HG02798 (cell line): Measurements from ENCODE around the gene RNF11.
A peak's percentile ranks its signal among the peaks of the same experiment; 100 is the strongest.
"Not testable (repeated sequence)": the region's sequence is repeated elsewhere in the genome, so short reads cannot be mapped to it uniquely, and the experiment has no call there.

Source experiments
- ATAC-seq: cut with Tn5 transposase; IDR thresholded peaks from one replicate; pipeline ENCODE4 v1.9.1; 2021; ENCODE audit warnings: mild to moderate bottlenecking; ENCODE audit not compliant: unreplicated experiment, poor library complexity

The RNF11 gene

DNA sequence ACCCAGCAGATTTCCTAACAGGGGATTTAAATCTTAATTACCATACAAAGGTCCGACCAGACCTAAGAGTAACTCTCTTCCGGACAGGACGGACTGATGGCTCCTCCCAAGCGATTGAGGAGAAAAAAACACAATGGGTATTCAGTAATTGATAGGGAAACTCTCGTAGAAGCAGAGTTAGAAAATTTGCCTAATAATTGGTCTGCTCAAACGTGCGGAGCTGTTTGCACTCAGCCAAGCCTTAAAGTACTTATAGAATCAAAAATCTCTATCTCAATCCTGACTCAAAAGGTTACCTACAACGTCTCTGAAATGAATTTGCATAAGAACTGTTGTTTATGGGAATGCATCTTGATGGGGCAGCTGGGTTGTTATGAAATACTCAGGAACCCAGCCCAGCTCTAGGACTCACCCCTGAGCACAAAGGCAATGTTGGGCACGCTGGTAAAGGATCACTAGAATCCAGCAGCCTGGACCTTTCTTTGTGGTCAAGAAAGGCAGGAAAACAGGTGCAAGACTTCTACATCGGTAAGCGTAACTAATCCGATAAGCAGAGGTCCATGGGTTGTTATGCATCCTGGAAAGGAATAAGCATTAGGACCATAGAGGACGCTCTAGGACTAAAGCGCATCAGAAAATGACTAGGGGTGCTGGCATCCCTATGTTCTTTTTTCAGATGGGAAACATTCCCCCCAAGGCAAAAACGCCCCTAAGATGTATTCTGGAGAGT, 8.7 kb upstream of the RNF11 start:
- not testable (repeated sequence) for ATAC-seq

DNA sequence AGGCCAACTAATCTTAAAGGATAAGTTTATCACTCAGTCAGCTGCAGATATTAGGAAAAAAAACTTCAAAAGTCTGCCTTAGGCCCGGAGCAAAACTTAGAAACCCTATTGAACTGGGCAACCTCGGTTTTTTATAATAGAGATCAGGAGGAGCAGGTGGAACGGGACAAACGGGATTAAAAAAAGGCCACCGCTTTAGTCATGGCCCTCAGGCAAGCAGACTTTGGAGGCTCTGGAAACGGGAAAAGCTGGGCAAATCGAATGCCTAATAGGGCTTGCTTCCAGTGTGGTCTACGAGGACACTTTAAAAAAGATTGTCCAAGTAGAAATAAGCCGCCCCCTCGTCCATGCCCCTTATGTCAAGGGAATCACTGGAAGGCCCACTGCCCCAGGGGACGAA, 7.6 kb upstream of the RNF11 start:
- not testable (repeated sequence) for ATAC-seq

DNA sequence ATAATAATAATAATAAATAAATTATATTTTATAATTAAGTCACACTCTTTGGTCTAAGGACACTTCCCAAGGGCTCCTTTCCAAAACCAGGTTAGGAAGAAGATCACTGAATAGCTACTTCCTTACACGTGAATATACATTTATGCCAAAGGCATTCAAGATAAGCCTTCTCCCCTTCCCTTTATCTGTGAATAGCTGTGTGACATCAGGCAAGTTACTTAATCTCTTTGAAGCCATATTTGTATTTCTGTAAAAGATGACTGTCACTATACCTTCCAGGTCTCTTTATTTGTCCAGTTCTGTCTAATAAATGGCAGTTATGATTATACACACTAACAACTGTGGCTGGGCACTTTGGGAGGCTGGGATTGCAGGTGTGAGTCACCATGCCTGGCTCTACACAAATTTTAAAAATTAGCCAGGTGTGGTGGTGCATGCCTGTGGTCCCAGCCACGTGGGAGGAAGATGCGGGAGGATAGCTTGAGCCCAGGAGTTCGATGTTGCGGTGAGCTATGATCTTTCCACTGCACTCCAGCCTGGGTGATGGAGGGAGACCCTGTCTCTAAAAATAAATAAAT, 5.5 kb upstream of the RNF11 start:
- no peak for ATAC-seq

DNA sequence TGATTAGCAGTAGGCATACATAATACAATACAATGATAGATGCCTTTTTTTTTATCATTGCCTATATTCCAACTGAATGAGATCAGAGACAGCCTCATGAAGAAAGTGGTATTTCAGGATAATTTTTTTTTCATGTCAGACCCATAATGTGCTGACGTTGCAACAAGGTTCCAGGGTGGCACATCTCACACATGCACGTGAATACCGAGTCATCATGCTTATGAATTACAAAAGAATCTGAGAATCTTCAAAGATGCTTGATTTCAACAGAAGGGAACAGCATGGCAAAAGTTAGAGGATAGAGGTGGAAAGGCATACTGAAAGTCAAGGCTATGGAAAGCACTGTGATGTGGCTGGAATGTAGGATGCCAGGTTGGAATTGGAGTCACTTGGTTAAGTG, 5.0 kb upstream of the RNF11 start:
- ATAC-seq: no peak

DNA sequence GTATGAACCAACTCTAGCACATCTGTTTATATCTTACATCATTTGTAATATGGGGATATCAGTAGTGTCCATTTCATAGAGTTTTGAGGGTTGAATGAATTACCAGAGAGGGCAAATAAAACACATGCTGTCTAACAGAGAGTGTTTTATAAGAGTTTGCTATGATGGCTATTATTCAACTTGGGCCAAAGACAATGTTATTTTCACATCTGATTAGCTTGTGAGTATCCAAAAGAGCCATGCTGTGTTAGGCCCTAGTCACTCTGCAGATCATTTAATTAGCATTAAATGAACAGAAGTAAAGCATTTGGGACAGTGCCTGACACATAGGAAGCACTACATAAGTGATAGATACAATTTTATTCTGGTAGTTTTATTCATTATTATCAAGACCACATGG, 4.2 kb upstream of the RNF11 start:
- ATAC-seq: no peak

DNA sequence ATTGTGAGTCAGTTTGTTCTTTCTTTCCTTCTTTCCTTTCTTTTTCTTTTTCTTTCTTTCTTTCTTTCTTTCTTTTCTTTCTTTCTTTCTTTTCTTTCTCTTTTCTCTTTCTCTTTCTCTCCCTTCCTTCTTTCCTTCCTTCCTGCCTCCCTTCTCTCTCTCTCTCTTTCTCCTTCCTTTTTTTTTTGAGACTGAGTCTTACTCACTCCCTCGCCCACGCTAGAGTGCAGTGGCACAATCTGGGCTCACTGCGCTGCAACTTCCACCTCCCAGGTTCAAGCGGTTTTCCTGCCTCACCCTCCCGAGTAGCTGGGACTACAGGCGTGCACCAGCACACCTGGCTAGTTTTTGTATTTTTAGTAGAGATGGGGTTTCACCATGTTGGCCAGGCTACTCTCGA, 1.8 kb upstream of the RNF11 start:
- ATAC-seq: not testable (repeated sequence)

DNA sequence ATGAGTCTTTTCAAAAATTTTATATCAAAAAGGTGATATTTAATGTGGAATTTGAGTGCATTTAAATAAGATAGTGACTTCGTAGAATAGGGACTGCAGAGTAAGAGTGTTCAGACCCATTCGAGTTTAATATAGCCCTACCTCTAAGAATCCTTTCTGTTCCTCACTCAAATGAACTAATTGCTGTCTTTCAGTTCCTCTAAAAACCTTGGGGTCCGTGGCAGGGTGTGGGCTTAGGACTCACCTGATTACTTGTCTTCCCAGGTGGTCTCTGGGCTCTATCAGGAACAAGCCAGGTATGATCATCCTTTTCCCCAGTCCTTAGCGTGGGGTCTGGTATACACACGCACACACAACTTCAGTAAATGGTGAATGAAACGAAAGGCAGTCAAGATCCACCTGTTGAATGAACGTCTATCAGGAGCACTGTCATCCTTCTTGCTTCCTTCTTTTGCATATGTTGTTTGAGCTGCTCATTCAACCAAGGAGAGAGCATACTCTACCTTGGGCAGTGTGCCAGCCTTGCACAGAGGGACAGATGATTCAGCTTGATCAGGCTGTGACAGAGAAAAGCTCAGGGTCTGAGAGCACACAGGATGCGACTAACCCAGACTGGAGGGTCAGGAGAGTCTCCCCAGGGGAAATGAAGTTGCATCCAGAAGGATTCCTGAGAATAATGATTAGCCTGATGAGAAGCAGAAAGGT, 1.2 kb upstream of the RNF11 start:
- ATAC-seq: peak; percentile 66

DNA sequence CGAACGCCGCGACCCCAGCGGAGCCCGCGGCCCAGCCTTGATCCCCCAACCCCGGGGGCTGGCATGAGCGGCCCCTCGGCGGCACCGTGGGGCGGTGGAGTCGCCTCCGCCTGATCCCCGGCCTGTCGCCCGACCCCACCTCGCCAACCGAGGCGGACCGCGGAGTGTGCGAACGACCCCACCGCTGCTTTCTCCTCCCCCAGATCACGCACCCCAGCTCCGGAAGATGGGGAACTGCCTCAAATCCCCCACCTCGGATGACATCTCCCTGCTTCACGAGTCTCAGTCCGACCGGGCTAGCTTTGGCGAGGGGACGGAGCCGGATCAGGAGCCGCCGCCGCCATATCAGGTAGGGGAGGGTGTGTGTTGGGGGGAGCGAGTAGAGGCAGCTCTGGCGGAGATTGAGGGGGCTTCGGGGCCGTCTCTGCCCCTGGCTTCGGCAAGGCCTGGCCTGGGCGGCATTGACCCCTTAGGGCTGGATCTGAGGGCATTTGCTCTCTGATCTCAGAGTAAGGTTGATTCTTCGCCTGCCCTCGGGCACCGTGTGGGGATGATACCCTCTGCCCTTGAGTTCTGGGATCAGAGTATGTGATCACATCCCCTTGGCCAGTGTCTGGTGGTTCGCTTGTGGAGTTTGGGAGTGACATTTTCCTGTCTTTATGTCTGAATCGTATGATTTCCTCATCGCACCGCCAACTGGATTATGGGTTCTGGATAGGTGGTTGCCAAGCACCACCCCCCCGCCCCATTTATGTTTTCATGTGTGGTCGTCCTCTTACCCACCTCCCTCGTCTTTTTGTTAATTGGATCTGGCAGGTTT, 668 bp downstream of the RNF11 start:
- peak; percentile 2 for ATAC-seq

DNA sequence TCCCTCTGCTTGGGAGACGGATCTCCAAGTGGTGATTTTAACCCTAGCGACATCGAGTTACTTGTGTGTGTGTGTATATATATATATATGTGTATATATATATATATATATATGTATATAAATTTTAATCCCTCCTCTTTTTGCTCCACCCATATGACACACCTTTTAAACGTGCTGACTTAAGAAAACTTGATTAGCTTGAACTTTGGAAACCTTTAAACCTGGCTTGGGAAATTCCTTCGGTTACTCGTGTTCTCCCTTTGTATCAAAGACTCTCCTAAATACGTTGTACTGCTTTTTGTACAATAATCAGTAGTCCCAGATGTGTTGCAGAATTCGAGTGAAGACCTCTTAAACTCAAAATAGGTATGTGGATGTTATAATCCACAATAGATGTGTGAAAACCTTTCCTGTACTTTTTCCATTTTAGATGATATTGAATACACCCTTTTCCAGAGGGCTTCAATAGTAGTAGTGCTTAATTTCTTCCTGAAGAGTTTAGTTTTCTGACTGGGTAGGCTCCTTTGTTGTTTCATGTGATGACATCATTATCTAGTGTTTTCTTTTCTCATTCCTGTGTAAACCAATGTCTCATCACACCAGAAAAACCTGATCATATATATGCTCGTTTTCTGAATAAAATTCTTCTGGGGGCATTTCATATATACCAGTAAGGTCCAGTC, 1.4 kb downstream of the RNF11 start:
- ATAC-seq: no peak

DNA sequence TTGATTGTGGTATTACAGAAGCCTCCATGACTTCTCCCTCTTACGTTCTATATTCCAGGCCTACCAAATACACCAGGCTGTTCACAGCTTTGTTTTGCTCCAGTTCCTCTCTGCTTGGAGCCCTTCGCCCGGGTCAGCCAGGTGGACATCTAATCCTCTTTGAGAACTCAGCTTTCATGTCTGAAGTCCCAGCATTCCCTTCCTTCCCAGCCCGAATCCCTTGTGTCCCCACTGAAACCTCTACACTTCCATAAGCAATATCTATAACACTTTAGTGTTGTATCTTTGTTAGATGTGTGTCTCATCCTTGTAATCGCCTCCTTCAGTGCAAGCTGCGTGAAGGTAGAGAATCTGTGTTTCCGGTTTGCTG, 1.9 kb downstream of the RNF11 start:
- ATAC-seq: no peak

DNA sequence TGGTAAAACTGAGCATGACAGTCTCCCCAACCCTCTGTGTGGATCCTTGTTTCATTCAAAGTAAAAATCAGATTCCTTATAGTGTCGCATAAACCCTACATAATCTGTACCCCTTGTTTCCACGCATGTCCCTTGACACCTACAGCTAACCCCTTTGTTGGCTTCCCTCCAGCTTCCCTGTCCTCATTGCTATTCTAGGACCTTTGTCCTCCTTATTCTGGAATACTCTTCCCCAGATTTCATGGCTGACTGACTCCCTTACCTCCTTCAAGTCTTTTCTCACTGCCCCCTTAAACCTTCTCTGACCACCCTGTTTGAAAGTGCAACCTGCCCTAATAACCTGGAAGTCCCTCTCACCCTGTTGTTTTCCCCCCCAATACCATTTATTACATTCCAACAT, 4.0 kb downstream of the RNF11 start:
- no peak for ATAC-seq

DNA sequence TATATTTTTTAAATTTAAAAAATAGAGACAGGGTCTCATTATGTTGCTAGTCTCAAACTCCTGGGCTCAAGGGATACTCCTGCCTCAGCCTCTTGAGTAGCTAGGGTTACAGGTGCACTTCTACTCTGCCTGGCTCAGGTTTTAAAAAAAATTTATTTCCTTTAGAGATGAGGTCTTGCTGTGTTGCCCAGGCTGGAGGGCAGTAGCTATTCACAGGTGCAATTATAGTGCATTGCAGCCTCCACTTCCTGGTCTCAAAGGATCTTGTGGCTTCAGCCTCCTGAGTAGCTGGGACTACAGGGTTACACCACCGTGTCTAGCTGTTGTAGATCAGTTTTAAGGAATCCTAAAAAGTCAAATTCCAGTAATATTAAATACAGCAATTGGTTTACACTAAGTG, 5.0 kb downstream of the RNF11 start:
- ATAC-seq: no peak

DNA sequence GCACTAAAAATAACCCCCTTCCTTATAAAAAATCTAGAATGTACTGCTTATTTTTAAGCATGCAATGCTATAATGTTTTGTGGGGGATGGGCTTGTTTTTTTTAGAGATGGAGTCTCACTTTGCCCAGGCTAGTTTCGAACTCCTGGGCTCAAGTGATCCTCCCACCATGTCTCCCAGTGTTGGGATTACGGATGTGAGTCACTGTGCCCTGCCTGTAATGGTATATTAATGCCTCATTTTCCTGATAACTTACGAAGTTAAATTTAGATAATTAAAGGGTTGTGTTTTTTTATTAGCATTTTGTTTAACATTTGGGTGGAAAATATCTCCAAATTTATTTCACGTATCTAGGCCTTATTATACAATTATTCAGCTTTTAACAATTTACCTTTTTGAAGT, 6.5 kb downstream of the RNF11 start:
- no peak for ATAC-seq

DNA sequence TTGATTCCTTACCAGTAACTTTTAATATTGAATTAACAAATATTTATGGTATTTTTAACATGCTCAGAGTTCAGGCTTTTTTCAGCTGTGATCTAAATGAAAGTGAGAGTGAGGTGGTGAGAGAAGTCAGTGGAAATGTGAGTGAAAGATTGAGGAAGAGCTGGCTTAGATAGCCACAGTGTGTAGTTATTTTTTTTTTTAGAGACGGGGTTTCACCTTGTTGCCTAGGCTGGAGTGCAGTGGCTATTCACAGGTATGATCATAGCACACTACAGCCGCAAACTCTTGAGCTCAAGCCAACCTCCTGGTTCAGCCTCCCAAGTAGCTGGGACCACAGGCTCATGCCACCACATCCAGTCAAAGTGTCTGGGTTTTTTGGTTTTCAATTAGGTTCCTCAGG, 10.9 kb downstream of the RNF11 start:
- ATAC-seq: peak; percentile 71

DNA sequence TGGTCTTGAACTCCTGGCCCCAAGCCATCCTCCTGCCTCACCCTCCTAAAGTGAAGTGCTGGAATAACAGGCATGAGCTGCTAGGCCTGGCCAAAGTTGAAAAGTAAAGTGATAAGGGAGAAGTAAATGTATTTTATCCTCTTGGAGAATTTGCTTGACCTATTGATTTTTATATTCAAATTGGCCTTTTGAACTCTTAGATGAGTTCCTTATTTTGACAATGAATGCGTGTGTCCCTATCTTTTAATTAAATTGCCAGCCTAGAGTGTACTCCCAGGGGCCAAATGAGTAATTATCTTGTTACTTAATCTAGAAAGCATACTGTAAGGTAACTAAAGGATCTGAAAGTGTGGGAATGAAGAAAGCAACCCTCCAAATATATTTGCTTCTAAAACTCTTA, 11.4 kb downstream of the RNF11 start:
- no peak for ATAC-seq

DNA sequence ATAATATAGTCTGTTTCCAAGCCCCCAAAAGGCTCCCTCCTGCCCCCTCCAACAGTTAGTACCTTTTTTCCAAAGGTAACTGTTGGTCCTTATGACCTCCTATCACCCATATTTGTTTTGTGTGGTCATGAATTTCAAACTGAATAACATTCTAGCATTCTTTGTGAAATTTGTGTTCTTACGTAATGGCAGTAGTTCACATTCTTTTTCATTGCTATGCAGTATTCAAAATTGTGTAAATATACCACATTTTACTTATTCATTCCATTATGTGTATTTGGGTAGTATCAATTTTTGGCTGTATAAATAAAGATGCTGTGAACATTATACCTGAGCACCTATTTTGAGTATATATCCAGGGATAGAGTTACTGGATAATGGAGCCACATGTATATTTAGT, 13.4 kb downstream of the RNF11 start:
- no peak for ATAC-seq

DNA sequence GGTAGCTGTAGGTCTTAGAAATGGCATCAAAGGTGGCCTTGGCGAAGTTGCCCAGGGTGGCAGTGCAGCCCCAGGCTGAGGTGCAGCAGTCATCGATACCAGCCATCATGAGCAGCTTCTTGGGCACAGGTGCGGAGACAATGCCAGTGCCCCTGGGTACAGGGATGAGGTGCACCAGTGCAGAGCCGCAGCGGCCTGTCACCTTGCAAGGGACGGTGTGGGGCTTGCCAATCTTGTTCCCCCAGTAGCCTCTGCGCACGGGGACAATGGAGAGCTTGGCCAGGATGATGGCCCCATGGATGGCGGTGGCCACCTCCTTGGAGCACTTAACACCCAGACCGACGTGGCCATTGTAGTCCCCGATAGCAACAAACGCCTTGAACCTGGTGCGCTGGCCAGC, 14.7 kb downstream of the RNF11 start:
- ATAC-seq: not testable (repeated sequence)

DNA sequence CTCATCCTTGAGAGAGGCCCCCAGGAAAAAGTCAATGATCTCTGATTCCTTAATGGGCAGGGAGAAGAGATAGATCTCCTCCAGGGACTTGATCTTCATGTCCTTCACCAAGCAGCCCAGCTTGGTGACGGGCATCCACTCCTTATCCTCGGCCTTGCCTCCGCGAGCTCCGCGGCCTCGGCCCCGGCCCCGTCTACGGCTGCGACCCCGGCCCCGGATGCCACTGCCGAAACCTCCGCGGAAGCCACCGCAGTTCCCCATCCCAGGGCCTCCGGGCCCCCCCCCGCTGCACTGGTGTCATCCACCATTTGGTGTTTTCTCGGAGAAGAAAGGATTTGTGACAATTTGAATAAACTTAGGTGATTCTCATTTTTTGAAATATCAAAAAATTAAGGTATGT, 15.1 kb downstream of the RNF11 start:
- not testable (repeated sequence) for ATAC-seq

DNA sequence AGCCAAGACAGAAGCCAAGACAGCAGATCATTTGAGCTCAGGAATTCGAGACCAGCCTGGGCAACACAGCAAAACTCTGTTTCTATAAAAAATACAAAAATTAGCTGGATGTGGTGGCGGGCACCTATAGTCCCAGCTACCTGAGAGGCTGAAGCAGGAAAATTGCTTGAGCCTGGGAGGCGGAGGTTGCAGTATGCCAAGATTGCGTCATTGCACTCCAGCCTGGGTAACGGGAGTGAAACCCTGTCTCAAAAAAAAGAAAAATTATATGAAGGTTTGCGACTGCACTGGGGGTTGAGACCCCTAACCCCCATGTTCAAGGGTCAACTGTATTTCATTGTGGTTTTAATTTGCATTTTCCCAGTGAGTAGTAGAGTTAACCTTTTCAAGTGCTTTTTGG, 16.3 kb downstream of the RNF11 start:
- no peak for ATAC-seq

DNA sequence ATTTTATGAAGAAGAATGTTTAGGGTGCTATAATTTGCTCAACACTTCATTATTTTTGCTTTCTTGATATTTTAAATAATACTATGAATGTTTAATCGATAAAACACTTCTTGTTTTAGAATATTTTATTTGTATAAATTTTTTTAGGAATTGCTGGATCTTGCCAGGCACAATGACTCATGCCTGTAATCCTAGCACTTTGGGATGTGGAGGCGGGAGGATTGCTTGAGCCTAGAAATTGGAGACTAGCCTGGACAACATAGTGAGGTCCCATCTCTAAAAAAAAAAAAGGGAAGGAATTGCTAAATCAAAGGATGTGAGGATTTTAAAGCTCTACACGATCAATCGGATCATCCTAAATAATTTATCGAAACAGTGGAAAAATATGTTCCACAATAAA, 17.6 kb downstream of the RNF11 start:
- no peak for ATAC-seq
